SK-N-SH treated with all-trans-retinoic acid at 6 μM for 48 hours (cell line): ENCODE results near the gene RPS24.

Experiments
- ATAC-seq: fragments of 200-7000 bp; cut with Tn5 transposase; 3 replicates; pipeline ENCODE4 v1.9.1; 2020; ENCODE audit warnings: mild to moderate bottlenecking, moderate library complexity
- ARNTL ChIP-seq: fragments of 450-650 bp; formaldehyde crosslinking; IDR thresholded peaks from 2 replicates; pipeline ENCODE4 v1.5.0; 2020; ENCODE audit warnings: low read depth, mild to moderate bottlenecking, moderate library complexity, borderline replicate concordance
- BACH2 ChIP-seq: fragments of 250-450 bp; sonication (Bioruptor Pico); IDR thresholded peaks from 2 replicates; pipeline ENCODE4 v1.9.0; 2021; ENCODE audit warnings: mild to moderate bottlenecking, borderline replicate concordance
- CSDC2 ChIP-seq: fragments of 250-450 bp; sonication (Bioruptor Pico); IDR thresholded peaks from 2 replicates; pipeline ENCODE4 v1.5.0; 2020; ENCODE audit warnings: mild to moderate bottlenecking, moderate library complexity
- ESRRG ChIP-seq: fragments of 250-450 bp; sonication (Bioruptor Pico); IDR thresholded peaks from 2 replicates; pipeline ENCODE4 v1.6.1; 2021; ENCODE audit warnings: mild to moderate bottlenecking
- GLIS3 ChIP-seq: fragments of 250-450 bp; sonication (Bioruptor Pico); IDR thresholded peaks from 2 replicates; pipeline ENCODE4 v1.5.0; 2020; ENCODE audit warnings: mild to moderate bottlenecking, moderate library complexity
- ISL1 ChIP-seq: fragments of 250-450 bp; sonication (Bioruptor Pico); IDR thresholded peaks from 2 replicates; pipeline ENCODE4 v2.1.2; 2022; ENCODE audit warnings: mild to moderate bottlenecking, moderate library complexity
- OSR1 ChIP-seq: fragments of 250-450 bp; sonication (Bioruptor Pico); IDR thresholded peaks from 2 replicates; pipeline ENCODE4 v1.8.0; 2022; ENCODE audit warnings: moderate library complexity, mild to moderate bottlenecking, inconsistent platforms
- PPARA ChIP-seq: fragments of 250-450 bp; sonication (Bioruptor Pico); IDR thresholded peaks from 2 replicates; pipeline ENCODE4 v1.5.0; 2020; ENCODE audit warnings: mild to moderate bottlenecking, borderline replicate concordance
- RARB ChIP-seq: fragments of 250-450 bp; sonication (Bioruptor Pico); IDR thresholded peaks from 2 replicates; pipeline ENCODE4 v1.8.0; 2021; ENCODE audit warnings: mild to moderate bottlenecking, moderate library complexity
- SNAI2 ChIP-seq: fragments of 250-450 bp; sonication (Bioruptor Pico); IDR thresholded peaks from 2 replicates; pipeline ENCODE4 v1.5.0; 2020; ENCODE audit warnings: mild to moderate bottlenecking, moderate library complexity
- TCF4 ChIP-seq: fragments of 250-450 bp; sonication (Bioruptor Pico); IDR thresholded peaks from 2 replicates; pipeline ENCODE4 v1.8.0; 2021; ENCODE audit warnings: mild to moderate bottlenecking, moderate library complexity, borderline replicate concordance
- TOX ChIP-seq: fragments of 250-450 bp; sonication (Bioruptor Pico); IDR thresholded peaks from 2 replicates; pipeline ENCODE4 v1.8.0; 2021; ENCODE audit warnings: mild to moderate bottlenecking, moderate library complexity, borderline replicate concordance
- ZC3H10 ChIP-seq: fragments of 250-450 bp; sonication (Bioruptor Pico); IDR thresholded peaks from 2 replicates; pipeline ENCODE4 v1.5.1; 2021; ENCODE audit warnings: mild to moderate bottlenecking, moderate library complexity
- ZFP3 ChIP-seq: fragments of 250-450 bp; sonication (Bioruptor Pico); IDR thresholded peaks from 2 replicates; pipeline ENCODE4 v1.5.0; 2020; ENCODE audit warnings: mild to moderate bottlenecking, moderate library complexity
- ZNF565 ChIP-seq: fragments of 450-650 bp; formaldehyde crosslinking; conservative IDR thresholded peaks from 2 replicates; pipeline ENCODE4 v1.5.0; 2020; ENCODE audit warnings: low read depth, mild to moderate bottlenecking, moderate library complexity
- ZNF70 ChIP-seq: fragments of 450-650 bp; formaldehyde crosslinking; IDR thresholded peaks from 2 replicates; pipeline ENCODE4 v1.5.0; 2020; ENCODE audit warnings: mild to moderate bottlenecking, moderate library complexity
- ZNF8 ChIP-seq: fragments of 450-650 bp; formaldehyde crosslinking; IDR thresholded peaks from 2 replicates; pipeline ENCODE4 v1.5.0; 2020; ENCODE audit warnings: mild to moderate bottlenecking, moderate library complexity
- TF ChIP-seq, protein P1 (sequence below): fragments of 250-450 bp; sonication (Bioruptor Pico); IDR thresholded peaks from 2 replicates; pipeline ENCODE4 v1.5.1; 2021; ENCODE audit warnings: mild to moderate bottlenecking, moderate library complexity
- TF ChIP-seq, protein P2 (sequence below): fragments of 250-450 bp; sonication (Bioruptor Pico); IDR thresholded peaks from 2 replicates; pipeline ENCODE4 v1.8.0; 2021; ENCODE audit warnings: low read depth, mild to moderate bottlenecking, moderate library complexity, borderline replicate concordance
- TF ChIP-seq, protein P3 (sequence below): fragments of 250-450 bp; sonication (Bioruptor Pico); IDR thresholded peaks from 2 replicates; pipeline ENCODE4 v1.8.0; 2020; ENCODE audit warnings: mild to moderate bottlenecking, moderate library complexity, borderline replicate concordance
- TF ChIP-seq, protein P4 (sequence below): fragments of 250-450 bp; sonication (Bioruptor Pico); IDR thresholded peaks from 2 replicates; pipeline ENCODE4 v1.5.1; 2020; ENCODE audit warnings: low read depth, mild to moderate bottlenecking, moderate library complexity

RPS24 gene

DNA sequence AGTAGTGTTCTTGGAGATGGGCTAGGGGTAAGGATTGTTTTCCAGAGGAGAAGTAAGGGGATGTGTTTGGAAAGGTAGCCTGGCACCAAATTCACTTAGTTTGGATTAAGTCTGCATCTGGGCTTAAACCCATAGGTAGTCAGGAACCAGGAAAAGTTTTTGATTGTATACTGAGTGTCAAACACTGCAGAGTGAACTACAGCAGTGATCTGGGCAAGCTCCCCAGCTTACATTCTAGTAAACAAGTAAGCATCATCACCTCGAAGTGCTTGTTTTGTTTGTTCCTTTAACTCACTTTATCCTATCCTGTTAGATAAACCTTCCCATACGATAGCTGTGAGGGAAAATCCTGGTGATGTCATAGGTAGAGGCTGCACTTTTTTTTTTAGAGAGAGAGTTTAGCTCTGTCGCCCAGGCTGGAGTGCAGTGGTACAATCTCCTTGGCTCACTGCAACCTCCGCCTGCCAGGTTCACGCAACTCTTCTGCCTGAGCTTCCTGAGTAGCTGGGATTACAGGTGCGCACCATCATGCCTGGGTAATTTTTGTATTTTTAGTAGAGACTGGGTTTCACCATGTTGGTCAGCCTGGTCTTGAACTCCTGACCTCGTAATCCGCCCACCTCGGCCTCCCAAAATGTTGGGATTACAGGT is 2.4 kb downstream of the RPS24 start (continued):
- TF ChIP-seq, protein P1, sequence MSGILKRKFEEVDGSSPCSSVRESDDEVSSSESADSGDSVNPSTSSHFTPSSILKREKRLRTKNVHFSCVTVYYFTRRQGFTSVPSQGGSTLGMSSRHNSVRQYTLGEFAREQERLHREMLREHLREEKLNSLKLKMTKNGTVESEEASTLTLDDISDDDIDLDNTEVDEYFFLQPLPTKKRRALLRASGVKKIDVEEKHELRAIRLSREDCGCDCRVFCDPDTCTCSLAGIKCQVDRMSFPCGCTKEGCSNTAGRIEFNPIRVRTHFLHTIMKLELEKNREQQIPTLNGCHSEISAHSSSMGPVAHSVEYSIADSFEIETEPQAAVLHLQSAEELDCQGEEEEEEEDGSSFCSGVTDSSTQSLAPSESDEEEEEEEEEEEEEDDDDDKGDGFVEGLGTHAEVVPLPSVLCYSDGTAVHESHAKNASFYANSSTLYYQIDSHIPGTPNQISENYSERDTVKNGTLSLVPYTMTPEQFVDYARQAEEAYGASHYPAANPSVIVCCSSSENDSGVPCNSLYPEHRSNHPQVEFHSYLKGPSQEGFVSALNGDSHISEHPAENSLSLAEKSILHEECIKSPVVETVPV (CRISPR knock-in tag) = no peak
- TF ChIP-seq, all 23 proteins: peak for 0

DNA sequence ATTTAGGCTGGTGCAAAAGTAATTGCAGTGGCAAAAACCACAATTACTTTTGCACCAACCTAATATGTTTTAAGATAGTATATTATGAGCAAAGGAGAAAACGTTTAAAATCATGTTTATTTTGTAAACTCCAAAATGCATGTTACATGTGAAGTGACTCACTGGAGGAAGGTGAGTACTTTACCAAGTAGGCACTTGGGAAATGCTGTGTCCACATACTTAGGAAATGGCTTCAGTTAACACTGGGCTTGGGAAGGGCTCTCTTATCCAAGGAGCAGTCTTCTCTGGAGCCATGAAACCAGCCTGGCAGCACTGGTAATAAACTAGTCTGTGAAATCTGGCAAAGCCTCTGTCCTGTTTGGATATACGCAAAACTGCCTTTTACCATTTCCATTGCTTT is 4.4 kb downstream of the RPS24 start:
- ATAC-seq = no peak
- no peak for TF ChIP-seq TOX (CRISPR knock-in tag)
- TF ChIP-seq ARNTL (CRISPR knock-in tag) = no peak
- no peak for TF ChIP-seq ZNF8 (CRISPR knock-in tag)
- no peak for TF ChIP-seq ESRRG (CRISPR knock-in tag)
- no peak for TF ChIP-seq GLIS3 (CRISPR knock-in tag)
- no peak for TF ChIP-seq SNAI2 (CRISPR knock-in tag)
- no peak for TF ChIP-seq BACH2 (CRISPR knock-in tag)
- TF ChIP-seq ZNF70 (CRISPR knock-in tag) = no peak

DNA sequence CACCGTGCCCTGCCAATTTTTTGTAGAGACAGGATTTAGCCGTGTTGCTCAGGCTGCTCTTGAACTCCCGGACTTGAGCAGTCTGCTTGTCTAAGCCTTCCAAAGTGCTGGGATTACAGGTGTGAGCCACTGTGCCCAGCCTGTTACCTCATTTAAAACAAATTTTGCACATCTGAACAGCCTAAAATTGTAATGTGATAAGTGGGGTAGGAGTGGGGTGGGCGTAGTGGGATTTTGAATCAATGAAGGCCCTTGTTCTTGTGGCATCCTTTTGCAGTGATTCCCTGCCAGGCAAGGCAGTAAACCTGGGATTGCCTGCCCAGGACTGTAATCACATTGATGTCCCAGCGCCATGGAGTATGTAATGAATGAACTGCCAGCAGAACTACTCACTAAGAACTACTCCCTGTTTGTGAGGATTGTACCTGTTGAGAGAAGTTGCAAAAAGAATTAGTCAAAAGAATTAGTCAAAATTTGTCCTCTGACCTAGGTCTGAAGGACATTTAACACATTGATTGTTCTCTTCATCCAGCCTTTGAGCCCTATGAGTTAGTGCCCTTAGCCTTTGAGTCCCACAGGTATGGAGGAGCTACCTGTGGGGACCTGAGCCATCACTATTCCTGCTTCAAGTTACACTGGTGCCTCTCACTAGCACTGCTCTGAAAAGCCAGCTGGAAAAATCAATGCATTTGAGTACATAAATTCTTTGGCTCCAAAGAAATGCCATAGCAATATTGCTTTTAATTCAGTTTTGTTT is 5.3 kb downstream of the RPS24 start:
- TF ChIP-seq ZNF70 (CRISPR knock-in tag) (no peak), ZFP3 (no peak), CSDC2 (CRISPR knock-in tag) (no peak), ESRRG (CRISPR knock-in tag) (no peak), ZNF8 (CRISPR knock-in tag) (no peak), ZC3H10 (CRISPR knock-in tag) (no peak), PPARA (no peak), SNAI2 (CRISPR knock-in tag) (no peak), TOX (CRISPR knock-in tag) (no peak), ARNTL (CRISPR knock-in tag) (no peak), ISL1 (no peak), ZNF565 (CRISPR knock-in tag) (no peak), OSR1 (CRISPR knock-in tag) (no peak), RARB (CRISPR knock-in tag) (no peak), TCF4 (CRISPR knock-in tag) (no peak)
- TF ChIP-seq, protein P1 (CRISPR knock-in tag) = no peak
- TF ChIP-seq, protein P2, sequence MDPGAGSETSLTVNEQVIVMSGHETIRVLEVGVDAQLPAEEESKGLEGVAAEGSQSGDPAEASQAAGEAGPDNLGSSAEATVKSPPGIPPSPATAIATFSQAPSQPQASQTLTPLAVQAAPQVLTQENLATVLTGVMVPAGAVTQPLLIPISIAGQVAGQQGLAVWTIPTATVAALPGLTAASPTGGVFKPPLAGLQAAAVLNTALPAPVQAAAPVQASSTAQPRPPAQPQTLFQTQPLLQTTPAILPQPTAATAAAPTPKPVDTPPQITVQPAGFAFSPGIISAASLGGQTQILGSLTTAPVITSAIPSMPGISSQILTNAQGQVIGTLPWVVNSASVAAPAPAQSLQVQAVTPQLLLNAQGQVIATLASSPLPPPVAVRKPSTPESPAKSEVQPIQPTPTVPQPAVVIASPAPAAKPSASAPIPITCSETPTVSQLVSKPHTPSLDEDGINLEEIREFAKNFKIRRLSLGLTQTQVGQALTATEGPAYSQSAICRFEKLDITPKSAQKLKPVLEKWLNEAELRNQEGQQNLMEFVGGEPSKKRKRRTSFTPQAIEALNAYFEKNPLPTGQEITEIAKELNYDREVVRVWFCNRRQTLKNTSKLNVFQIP = no peak
- TF ChIP-seq, protein P3, sequence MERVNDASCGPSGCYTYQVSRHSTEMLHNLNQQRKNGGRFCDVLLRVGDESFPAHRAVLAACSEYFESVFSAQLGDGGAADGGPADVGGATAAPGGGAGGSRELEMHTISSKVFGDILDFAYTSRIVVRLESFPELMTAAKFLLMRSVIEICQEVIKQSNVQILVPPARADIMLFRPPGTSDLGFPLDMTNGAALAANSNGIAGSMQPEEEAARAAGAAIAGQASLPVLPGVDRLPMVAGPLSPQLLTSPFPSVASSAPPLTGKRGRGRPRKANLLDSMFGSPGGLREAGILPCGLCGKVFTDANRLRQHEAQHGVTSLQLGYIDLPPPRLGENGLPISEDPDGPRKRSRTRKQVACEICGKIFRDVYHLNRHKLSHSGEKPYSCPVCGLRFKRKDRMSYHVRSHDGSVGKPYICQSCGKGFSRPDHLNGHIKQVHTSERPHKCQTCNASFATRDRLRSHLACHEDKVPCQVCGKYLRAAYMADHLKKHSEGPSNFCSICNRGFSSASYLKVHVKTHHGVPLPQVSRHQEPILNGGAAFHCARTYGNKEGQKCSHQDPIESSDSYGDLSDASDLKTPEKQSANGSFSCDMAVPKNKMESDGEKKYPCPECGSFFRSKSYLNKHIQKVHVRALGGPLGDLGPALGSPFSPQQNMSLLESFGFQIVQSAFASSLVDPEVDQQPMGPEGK = no peak
- TF ChIP-seq, protein P4, sequence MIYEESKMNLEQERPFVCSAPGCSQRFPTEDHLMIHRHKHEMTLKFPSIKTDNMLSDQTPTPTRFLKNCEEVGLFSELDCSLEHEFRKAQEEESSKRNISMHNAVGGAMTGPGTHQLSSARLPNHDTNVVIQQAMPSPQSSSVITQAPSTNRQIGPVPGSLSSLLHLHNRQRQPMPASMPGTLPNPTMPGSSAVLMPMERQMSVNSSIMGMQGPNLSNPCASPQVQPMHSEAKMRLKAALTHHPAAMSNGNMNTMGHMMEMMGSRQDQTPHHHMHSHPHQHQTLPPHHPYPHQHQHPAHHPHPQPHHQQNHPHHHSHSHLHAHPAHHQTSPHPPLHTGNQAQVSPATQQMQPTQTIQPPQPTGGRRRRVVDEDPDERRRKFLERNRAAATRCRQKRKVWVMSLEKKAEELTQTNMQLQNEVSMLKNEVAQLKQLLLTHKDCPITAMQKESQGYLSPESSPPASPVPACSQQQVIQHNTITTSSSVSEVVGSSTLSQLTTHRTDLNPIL (CRISPR knock-in tag) = no peak
- TF ChIP-seq, all 23 proteins: peak for 0
- no peak for ATAC-seq
